ENCODE results near the gene ZNF804B. TPM values are rescaled to one million over a fixed set of nuclear protein-coding genes. Genes with fewer than 3 reads are reported as not detected.

The ZNF804B gene
- total RNA-seq, 1 donor from 2014 or later, result not detected

GRCh38 chr7:88933285-88933684 is 173.8 kb downstream of the ZNF804B start:
- H3K9me3 ChIP-seq (ENCODE audit: control insufficient read depth in 3 of 3, low read length in 3 of 3), result no peaks in the 10 kb centered on the region
- H3K9ac ChIP-seq (ENCODE audit: low read depth in 1 of 3, low read length in 3 of 3), result no peak overlapping the region
- H3K27me3 ChIP-seq (ENCODE audit: control insufficient read depth in 3 of 3, insufficient read depth in 3 of 3, low read length in 3 of 3), result no peaks in the 10 kb centered on the region
- no peaks in the 10 kb centered on the region for H3K36me3 ChIP-seq (ENCODE audit: control insufficient read depth in 3 of 3, insufficient read depth in 3 of 3, low read length in 3 of 3)
- no peak overlapping the region for H3K4me3 ChIP-seq (ENCODE audit: low read length in 3 of 3)
- no peaks in the 10 kb centered on the region for H3K4me1 ChIP-seq (ENCODE audit: control insufficient read depth in 3 of 3, insufficient read depth in 3 of 3, low read length in 3 of 3)
- H3K27ac ChIP-seq (ENCODE audit: low read depth, low read length), result no peak overlapping the region

- Histone ChIP-seq H3K27ac (ENCODE audit: low read depth, low read length) (no peak overlapping the region), H3K9ac (ENCODE audit: low read depth in 1 of 3, low read length in 3 of 3) (no peak overlapping the region), H3K4me3 (ENCODE audit: low read length in 3 of 3) (no peak overlapping the region), H3K27me3 (ENCODE audit: control insufficient read depth in 3 of 3, insufficient read depth in 3 of 3, low read length in 3 of 3) (no peaks in the 10 kb centered on the region), H3K9me3 (ENCODE audit: control insufficient read depth in 3 of 3, low read length in 3 of 3) (no peaks in the 10 kb centered on the region), H3K36me3 (ENCODE audit: control insufficient read depth in 3 of 3, insufficient read depth in 3 of 3, low read length in 3 of 3) (no peaks in the 10 kb centered on the region), H3K4me1 (ENCODE audit: control insufficient read depth in 3 of 3, insufficient read depth in 3 of 3, low read length in 3 of 3) (no peaks in the 10 kb centered on the region)
Observed at GRCh38 chr7:88942815-88943501, 183.5 kb downstream of the ZNF804B start.

DNA sequence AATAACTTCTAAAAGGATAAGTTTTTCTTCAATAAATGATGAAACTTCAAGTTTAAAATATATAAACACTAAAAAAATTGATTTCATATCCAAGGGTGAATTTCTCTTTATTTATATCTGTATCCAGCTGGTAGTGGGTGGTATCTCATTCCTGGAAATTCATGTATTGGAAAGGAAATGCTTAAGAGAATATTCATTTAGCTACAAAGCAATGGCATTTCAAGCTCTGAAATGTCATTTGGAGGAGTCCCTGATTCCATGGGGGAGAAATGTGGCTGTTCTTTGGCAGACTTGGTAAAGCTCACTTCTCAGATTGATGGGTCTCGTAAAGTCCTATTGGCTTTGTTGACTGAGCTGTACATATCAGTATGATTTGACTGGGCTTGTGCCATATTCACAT is 192.3 kb downstream of the ZNF804B start:
- H3K36me3 ChIP-seq (ENCODE audit: control insufficient read depth in 3 of 3, insufficient read depth in 3 of 3, low read length in 3 of 3), result no peaks in the 10 kb centered on the region
- H3K9ac ChIP-seq (ENCODE audit: low read depth in 1 of 3, low read length in 3 of 3), result no peak overlapping the region
- H3K27me3 ChIP-seq (ENCODE audit: control insufficient read depth in 3 of 3, insufficient read depth in 3 of 3, low read length in 3 of 3), result no peaks in the 10 kb centered on the region
- no peak overlapping the region for H3K27ac ChIP-seq (ENCODE audit: low read depth, low read length)
- no peaks in the 10 kb centered on the region for H3K9me3 ChIP-seq (ENCODE audit: control insufficient read depth in 3 of 3, low read length in 3 of 3)
- H3K4me1 ChIP-seq (ENCODE audit: control insufficient read depth in 3 of 3, insufficient read depth in 3 of 3, low read length in 3 of 3), result no peaks in the 10 kb centered on the region
- no peak overlapping the region for H3K4me3 ChIP-seq (ENCODE audit: low read length in 3 of 3)

DNA sequence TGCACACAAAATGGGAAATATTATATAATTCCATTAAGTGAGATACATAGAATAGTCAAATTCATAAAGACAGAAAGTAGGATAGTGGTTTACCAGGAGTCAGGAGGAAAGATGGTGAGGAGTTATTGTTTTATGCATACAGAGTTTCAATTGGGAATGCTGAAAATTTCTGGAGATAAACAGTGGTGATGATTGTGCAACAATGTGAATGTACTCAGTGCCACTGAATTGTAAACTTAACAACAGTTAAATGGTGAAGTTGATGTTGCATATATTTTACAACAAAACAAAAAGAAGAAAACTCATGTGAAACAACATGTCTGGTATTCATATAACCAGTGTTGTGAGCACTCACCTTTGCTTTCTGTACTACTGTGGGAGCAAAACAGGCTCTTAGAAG is 204.9 kb downstream of the ZNF804B start:
- Histone ChIP-seq H3K27ac (ENCODE audit: low read depth, low read length) (no peak overlapping the region), H3K4me1 (ENCODE audit: control insufficient read depth in 3 of 3, insufficient read depth in 3 of 3, low read length in 3 of 3) (no peaks in the 10 kb centered on the region), H3K27me3 (ENCODE audit: control insufficient read depth in 3 of 3, insufficient read depth in 3 of 3, low read length in 3 of 3) (no peaks in the 10 kb centered on the region), H3K9me3 (ENCODE audit: control insufficient read depth in 3 of 3, low read length in 3 of 3) (no peaks in the 10 kb centered on the region), H3K9ac (ENCODE audit: low read depth in 1 of 3, low read length in 3 of 3) (no peak overlapping the region), H3K4me3 (ENCODE audit: low read length in 3 of 3) (no peak overlapping the region), H3K36me3 (ENCODE audit: control insufficient read depth in 3 of 3, insufficient read depth in 3 of 3, low read length in 3 of 3) (no peaks in the 10 kb centered on the region)

- Histone ChIP-seq H3K27ac (ENCODE audit: low read depth, low read length) (no peak overlapping the region), H3K9me3 (ENCODE audit: control insufficient read depth in 3 of 3, low read length in 3 of 3) (no peaks in the 10 kb centered on the region), H3K4me1 (ENCODE audit: control insufficient read depth in 3 of 3, insufficient read depth in 3 of 3, low read length in 3 of 3) (no peaks in the 10 kb centered on the region), H3K36me3 (ENCODE audit: control insufficient read depth in 3 of 3, insufficient read depth in 3 of 3, low read length in 3 of 3) (no peaks in the 10 kb centered on the region), H3K27me3 (ENCODE audit: control insufficient read depth in 3 of 3, insufficient read depth in 3 of 3, low read length in 3 of 3) (no peaks in the 10 kb centered on the region), H3K4me3 (ENCODE audit: low read length in 3 of 3) (no peak overlapping the region), H3K9ac (ENCODE audit: low read depth in 1 of 3, low read length in 3 of 3) (no peak overlapping the region)
Observed at GRCh38 chr7:88965371-88965770, 205.9 kb downstream of the ZNF804B start.

DNA sequence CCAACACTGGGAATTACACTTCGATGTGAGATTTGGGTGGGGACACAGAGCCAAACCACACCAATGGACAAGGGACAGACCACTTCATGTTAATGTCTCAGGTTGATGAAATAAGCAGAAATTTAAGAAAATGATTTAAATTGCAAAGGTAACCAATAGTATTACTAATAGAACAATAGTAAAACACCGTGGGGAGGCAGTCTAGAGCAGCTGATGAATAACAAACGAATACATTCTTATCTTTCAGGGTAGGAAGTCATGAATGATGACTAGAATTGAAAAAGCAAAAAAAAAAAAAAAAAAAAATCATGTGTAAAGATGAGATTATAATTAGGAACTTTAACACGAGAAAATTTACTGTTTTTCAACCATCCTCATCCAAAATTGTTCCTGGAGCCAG is 207.9 kb downstream of the ZNF804B start:
- Histone ChIP-seq H3K9me3 (ENCODE audit: control insufficient read depth in 3 of 3, low read length in 3 of 3) (no peaks in the 10 kb centered on the region), H3K36me3 (ENCODE audit: control insufficient read depth in 3 of 3, insufficient read depth in 3 of 3, low read length in 3 of 3) (no peaks in the 10 kb centered on the region), H3K9ac (ENCODE audit: low read depth in 1 of 3, low read length in 3 of 3) (no peak overlapping the region), H3K4me1 (ENCODE audit: control insufficient read depth in 3 of 3, insufficient read depth in 3 of 3, low read length in 3 of 3) (no peaks in the 10 kb centered on the region), H3K4me3 (ENCODE audit: low read length in 3 of 3) (no peak overlapping the region), H3K27me3 (ENCODE audit: control insufficient read depth in 3 of 3, insufficient read depth in 3 of 3, low read length in 3 of 3) (no peaks in the 10 kb centered on the region), H3K27ac (ENCODE audit: low read depth, low read length) (no peak overlapping the region)

GRCh38 chr7:88969167-88969566 is 209.7 kb downstream of the ZNF804B start:
- Histone ChIP-seq H3K4me3 (ENCODE audit: low read length in 3 of 3) (no peak overlapping the region), H3K9me3 (ENCODE audit: control insufficient read depth in 3 of 3, low read length in 3 of 3) (no peaks in the 10 kb centered on the region), H3K27ac (ENCODE audit: low read depth, low read length) (no peak overlapping the region), H3K36me3 (ENCODE audit: control insufficient read depth in 3 of 3, insufficient read depth in 3 of 3, low read length in 3 of 3) (no peaks in the 10 kb centered on the region), H3K27me3 (ENCODE audit: control insufficient read depth in 3 of 3, insufficient read depth in 3 of 3, low read length in 3 of 3) (no peaks in the 10 kb centered on the region), H3K4me1 (ENCODE audit: control insufficient read depth in 3 of 3, insufficient read depth in 3 of 3, low read length in 3 of 3) (no peaks in the 10 kb centered on the region), H3K9ac (ENCODE audit: low read depth in 1 of 3, low read length in 3 of 3) (no peak overlapping the region)

GRCh38 chr7:88985295-88985694 is 225.8 kb downstream of the ZNF804B start:
- no peaks in the 10 kb centered on the region for H3K36me3 ChIP-seq (ENCODE audit: control insufficient read depth in 3 of 3, insufficient read depth in 3 of 3, low read length in 3 of 3)
- H3K4me3 ChIP-seq (ENCODE audit: low read length in 3 of 3), result no peak overlapping the region
- H3K27me3 ChIP-seq (ENCODE audit: control insufficient read depth in 3 of 3, insufficient read depth in 3 of 3, low read length in 3 of 3), result no peaks in the 10 kb centered on the region
- no peaks in the 10 kb centered on the region for H3K4me1 ChIP-seq (ENCODE audit: control insufficient read depth in 3 of 3, insufficient read depth in 3 of 3, low read length in 3 of 3)
- no peak overlapping the region for H3K9ac ChIP-seq (ENCODE audit: low read depth in 1 of 3, low read length in 3 of 3)
- H3K27ac ChIP-seq (ENCODE audit: low read depth, low read length), result no peak overlapping the region
- H3K9me3 ChIP-seq (ENCODE audit: control insufficient read depth in 3 of 3, low read length in 3 of 3), result no peaks in the 10 kb centered on the region

DNA sequence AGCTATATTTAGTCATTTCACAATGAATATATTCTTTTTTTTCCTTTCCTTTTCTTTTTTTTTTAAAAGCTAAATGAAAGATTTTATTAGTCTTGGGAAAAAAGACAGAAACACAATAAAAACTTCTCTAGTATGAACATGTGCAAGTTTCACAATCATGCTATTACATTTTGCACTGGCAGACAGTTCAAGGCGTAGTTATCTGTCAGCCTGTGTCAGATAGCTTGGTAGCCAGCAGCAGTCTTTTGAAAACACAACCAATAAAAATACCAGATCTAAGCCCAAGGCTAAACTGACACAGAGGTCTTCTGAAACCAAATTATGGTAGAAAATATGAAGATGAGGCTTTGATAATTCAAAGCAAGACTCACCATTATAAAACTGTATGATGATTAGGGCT is 241.8 kb downstream of the ZNF804B start:
- no peaks in the 10 kb centered on the region for H3K9me3 ChIP-seq (ENCODE audit: control insufficient read depth in 3 of 3, low read length in 3 of 3)
- no peaks in the 10 kb centered on the region for H3K36me3 ChIP-seq (ENCODE audit: control insufficient read depth in 3 of 3, insufficient read depth in 3 of 3, low read length in 3 of 3)
- H3K4me3 ChIP-seq (ENCODE audit: low read length in 3 of 3), result no peak overlapping the region
- H3K27ac ChIP-seq (ENCODE audit: low read depth, low read length), result no peak overlapping the region
- peaks cover 0 to 3% (median 0%) of the 10 kb centered on the region in 3 donors for H3K4me1 ChIP-seq (ENCODE audit: control insufficient read depth in 3 of 3, insufficient read depth in 3 of 3, low read length in 3 of 3)
- H3K27me3 ChIP-seq (ENCODE audit: control insufficient read depth in 3 of 3, insufficient read depth in 3 of 3, low read length in 3 of 3), result no peaks in the 10 kb centered on the region
- no peak overlapping the region for H3K9ac ChIP-seq (ENCODE audit: low read depth in 1 of 3, low read length in 3 of 3)

DNA sequence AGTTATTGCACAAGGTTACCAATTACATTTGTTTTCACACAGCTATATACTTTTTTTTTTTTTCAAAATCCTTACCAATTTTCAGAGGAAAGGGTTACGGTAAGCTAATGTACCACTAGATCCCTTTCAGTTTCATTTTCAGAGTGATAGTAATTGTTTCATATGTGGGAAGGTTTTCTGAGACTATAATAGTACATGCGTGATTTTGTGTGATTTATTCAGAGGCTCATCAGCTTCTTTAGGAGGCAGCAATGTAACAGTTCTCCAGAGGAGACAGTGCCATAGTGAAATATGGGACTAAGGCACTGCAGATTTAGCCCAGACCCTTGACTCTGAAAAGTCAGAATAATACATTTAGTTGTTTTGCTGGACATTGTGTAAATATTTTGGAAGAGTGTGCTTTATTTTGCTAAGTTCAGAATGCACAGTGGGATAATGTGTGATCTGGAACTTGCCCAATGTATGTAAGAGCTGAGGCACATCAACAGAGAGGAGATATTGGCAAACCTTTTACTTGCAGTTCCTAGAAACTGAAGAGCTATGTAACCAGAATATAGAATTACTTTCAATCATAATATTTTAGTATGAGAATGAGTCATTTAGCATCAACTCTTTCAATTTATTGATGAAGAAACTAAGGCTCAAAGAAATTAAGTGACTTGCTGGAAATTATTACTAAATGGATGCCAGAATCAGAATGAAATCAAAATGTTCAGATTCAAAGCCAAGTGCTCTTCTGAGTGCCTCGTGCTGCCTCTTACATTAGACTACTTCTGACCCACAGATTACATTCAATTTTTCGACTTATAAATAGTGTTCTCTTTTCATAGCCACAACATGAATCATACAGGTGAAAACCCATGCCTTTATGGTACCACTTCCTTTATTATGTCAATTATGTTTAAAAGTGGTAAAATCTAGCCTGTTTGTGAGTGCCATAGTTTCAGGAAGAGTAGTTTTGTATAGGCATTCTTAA is 243.8 kb downstream of the ZNF804B start:
- Histone ChIP-seq H3K27ac (ENCODE audit: low read depth, low read length) (no peak overlapping the region), H3K27me3 (ENCODE audit: control insufficient read depth in 3 of 3, insufficient read depth in 3 of 3, low read length in 3 of 3) (no peaks in the 10 kb centered on the region), H3K4me3 (ENCODE audit: low read length in 3 of 3) (peak overlapping the region in 2 of 3 donors; percentile 16 to 40), H3K9me3 (ENCODE audit: control insufficient read depth in 3 of 3, low read length in 3 of 3) (no peaks in the 10 kb centered on the region), H3K4me1 (ENCODE audit: control insufficient read depth in 3 of 3, insufficient read depth in 3 of 3, low read length in 3 of 3) (peaks cover 0 to 3% (median 0%) of the 10 kb centered on the region in 3 donors), H3K36me3 (ENCODE audit: control insufficient read depth in 3 of 3, insufficient read depth in 3 of 3, low read length in 3 of 3) (no peaks in the 10 kb centered on the region), H3K9ac (ENCODE audit: low read depth in 1 of 3, low read length in 3 of 3) (no peak overlapping the region)

Measured in skeletal muscle tissue (tissue), 4 donors.